Cardiac fibroblast (primary cell): Measurements from ENCODE around the gene DHRS2.
"Not testable (repeated sequence)": the region's sequence is repeated elsewhere in the genome, so short reads cannot be mapped to it uniquely, and the experiment has no call there.

Experiments used
- DNase-seq, 2 donors: peaks; one replicate each; pipeline versions ENCODE4 v3.0.0 to v3.0.0-alpha.2; 2010; ENCODE audit warnings: low read depth in 2 of 2
- H3K4me3 ChIP-seq, 2 donors: replicated peaks in 1 of 2; 1 replicate in 1 of 2; 2 replicates in 1 of 2; pipeline ENCODE4 v1.5.1; 2011; ENCODE audit warnings: low read depth in 2 of 2, low read length in 2 of 2, mild to moderate bottlenecking in 2 of 2, moderate library complexity in 1 of 2
- TF ChIP-seq, protein P1 (sequence below): IDR thresholded peaks from one replicate; pipeline ENCODE4 v1.5.1; 2011; ENCODE audit warnings: low read depth, mild to moderate bottlenecking, low read length, inconsistent platforms

DHRS2 gene

DNA sequence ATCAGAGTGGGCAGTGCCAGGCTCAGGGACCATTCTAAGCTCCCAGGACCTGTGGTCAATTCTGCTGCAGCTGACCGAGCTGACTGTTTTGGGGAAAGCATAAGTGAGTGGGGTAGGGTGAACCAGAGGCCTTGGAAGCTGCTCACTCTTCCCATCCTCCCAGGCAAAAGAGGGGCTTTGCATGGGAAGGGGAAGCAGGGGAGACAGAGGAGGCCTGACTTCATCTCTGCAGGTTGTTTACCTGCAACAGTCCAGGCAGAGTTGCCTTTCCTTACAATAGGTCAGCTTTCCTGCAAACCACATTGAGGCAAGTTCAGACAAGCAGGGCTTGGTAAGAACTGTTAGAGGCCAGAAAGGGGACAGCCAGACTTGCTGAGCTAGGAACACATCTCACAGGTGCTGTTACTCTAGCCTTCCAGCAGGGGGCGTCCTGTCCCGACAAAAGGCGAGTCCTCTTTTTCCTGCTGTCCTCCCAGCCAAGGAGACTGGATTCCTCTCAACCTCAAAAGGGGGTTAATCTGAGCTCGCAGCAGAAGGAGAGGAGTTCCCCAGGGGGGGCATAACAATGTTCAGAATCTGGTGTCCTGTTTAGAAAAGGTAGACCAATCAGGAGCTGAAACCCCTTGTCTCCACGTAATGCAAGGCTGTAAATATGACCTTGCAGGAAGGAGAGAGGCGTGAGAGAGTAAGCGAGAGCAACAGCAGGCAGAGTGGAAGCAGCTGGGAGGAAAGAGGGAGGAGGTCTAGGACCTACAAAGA is 4.3 kb upstream of the DHRS2 start:
- peak overlapping the region in 1 of 2 donors; percentile 4 for H3K4me3 ChIP-seq
- DNase-seq, result peak; percentile 80 to 86
- TF ChIP-seq, protein P1, sequence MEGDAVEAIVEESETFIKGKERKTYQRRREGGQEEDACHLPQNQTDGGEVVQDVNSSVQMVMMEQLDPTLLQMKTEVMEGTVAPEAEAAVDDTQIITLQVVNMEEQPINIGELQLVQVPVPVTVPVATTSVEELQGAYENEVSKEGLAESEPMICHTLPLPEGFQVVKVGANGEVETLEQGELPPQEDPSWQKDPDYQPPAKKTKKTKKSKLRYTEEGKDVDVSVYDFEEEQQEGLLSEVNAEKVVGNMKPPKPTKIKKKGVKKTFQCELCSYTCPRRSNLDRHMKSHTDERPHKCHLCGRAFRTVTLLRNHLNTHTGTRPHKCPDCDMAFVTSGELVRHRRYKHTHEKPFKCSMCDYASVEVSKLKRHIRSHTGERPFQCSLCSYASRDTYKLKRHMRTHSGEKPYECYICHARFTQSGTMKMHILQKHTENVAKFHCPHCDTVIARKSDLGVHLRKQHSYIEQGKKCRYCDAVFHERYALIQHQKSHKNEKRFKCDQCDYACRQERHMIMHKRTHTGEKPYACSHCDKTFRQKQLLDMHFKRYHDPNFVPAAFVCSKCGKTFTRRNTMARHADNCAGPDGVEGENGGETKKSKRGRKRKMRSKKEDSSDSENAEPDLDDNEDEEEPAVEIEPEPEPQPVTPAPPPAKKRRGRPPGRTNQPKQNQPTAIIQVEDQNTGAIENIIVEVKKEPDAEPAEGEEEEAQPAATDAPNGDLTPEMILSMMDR, result peak; percentile 94

DNA sequence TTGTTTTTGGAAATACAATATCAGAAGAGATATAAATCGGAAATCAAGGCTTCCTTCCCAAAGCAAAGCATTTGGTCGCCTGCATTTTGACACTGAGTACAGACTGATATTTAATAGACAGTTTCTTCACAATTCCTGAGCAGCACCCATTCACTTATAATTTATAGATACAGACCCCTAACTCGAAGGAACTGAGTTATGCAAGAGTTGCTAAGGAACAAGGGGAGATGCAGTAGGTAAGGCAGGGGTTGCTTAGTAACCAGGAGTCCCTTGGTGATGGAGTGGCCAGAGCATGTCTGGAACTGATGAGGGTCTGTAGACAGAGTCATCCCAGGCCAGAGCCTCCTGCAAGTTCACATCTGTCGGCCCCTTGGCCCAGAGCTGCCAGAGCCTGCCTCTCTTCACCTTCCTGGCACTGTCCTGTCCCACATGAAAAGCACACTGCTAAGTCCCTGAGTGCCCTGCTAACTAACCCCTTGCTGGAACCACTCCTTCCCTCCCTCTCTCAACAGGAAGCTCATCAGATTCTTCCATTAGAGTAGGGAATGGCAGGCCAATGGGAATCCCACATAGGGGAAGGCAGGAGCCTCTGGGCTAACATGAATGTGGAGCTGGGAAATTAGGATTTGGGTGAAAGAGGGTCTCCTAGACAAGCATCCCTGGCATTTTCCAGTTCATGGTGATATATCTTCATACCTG is 3.6 kb upstream of the DHRS2 start:
- H3K4me3 ChIP-seq, result no peak overlapping the region
- TF ChIP-seq, protein P1, result no peak
- DNase-seq, result no peak

DNA sequence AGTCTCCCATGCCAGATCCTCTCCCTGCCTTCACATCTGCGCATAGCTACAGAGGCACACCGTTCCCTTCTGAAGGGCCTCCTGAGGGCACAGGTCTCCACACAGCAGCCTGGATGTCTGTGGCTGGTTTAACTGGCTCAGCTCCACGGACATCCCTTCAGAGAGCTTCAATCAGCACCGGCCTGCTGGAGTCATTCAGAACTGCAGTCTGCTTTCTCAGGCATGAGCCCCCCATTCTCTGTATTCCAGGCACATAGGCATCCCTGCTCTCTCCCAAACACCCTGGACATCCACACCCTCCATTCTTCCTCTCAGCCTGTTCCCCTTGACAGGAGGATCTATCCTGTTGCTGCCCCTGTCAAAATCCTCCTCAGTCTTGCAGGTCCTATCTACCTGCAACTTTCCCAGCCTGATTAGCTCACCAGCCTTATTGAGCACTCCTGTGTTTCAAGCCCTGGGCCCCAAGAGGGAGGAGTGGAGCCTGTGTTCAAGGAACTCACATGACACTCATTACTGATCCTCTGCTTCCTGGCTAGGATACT is 2.9 kb upstream of the DHRS2 start:
- DNase-seq, result no peak
- H3K4me3 ChIP-seq, result no peak overlapping the region
- TF ChIP-seq, protein P1, result no peak

DNA sequence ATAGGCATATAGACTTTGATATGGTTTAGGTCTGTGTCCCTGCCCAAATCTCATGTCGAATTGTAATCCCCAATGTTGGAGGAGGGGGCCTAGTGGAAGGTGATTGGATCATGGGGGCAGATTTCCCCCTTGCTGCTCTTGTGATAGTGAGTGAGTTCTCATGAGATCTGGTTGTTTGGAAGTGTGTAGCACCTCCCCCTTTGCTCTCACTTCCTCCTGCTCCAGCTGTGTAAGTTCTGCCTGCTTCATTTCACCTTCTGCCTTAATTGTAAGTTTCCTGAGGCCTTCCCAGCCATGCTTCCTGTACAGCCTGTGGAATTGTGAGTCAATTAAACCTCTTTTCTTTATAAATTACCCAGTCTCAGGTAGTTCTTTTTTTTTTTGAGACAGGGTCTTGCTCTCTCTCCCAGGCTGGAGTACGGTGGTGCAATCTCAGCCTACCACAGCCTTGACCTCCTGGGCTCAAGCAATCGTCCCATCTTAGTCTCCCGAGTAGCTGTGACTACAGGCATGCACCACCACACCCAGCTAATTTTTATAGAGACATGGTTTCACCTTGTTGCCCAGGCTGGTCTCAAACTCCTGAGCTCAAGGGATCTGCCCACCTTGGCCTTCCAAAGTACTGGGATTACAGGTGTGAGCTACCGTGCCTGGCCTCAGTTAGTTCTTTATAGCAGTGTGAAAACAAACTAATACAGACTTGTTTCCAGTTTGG is 1.3 kb upstream of the DHRS2 start:
- not testable (repeated sequence) for DNase-seq, H3K4me3 ChIP-seq

DNA sequence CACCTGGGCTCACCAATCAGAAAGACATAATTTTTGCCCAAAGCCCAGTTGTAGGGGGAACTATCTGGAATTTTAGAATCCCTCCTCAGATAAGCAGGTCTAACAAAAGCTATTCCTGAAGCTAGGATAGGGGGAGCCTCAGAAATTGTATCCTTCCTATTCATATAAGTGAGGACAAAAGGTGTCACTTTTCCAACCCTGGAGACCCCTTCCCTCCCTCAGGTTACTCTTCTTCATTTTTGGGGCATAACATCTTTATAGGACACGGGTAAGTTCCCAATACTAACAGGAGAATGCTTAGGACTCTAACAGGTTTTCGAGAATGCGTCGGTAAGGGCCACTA is 1.1 kb downstream of the DHRS2 start:
- H3K4me3 ChIP-seq, DNase-seq: not testable (repeated sequence)

DNA sequence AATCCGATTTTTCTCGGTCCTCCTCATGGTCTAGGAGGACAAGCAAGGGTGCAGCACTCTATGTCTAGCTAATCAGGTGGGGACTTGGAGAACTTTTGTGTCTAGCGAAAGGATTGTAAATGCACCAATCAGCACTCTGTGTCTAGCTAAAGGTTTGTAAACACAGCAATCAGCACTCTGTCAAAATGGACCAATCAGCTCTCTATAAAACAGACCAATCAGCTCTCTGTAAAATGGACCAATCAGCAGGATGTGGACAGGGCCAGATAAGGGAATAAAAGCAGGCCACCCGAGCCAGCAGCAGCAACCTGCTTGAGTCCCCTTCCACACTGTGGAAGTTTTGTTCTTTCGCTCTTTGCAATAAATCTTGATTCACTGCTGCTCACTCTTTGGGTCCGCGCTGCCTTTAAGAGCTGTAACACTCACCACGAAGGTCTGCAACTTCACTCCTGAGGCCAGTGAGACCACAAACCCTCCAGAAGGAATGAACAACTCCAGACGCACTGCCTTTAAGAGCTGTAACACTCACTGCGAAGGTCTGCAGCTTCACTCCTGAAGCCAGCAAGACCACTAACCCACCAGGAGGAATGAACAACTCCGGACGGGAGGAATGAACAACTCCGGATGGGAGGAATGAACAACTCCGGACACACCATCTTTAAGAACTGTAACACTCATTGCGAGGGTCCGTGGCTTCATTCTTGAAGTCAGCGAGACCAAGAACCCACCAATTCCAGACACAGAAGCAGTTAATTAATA is 1.7 kb downstream of the DHRS2 start:
- not testable (repeated sequence) for DNase-seq, H3K4me3 ChIP-seq

DNA sequence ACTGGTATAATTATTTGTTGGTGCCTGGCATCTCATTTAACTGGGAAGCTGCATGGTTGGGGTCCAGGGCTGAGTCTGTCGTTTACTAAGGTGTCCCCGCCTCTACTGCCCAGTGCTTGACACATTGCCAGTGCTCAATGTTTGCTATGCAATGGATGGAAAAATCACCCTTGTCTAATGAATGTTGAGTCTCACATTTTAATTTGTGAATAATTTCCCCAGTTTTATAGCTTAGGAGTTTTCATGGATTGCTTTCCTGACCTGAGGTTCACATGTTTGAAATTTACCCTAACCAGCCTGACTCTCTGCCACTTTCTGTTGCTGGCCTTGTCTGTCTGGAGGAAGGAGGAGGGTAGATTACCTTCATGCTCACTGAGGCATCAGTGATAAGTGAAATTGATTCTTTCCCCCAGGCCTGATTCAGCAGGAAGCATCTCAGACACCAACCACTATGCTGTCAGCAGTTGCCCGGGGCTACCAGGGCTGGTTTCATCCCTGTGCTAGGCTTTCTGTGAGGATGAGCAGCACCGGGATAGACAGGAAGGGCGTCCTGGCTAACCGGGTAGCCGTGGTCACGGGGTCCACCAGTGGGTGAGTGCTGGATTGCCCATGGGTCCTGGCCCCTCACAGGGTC is 2.4 kb downstream of the DHRS2 start:
- TF ChIP-seq, protein P1, result no peak
- H3K4me3 ChIP-seq, result no peak overlapping the region

More for the DNA sequence above, 2.4 kb downstream of the DHRS2 start:
- no peak for DNase-seq
